ENCODE measurements around the gene BRME1.

DNA sequence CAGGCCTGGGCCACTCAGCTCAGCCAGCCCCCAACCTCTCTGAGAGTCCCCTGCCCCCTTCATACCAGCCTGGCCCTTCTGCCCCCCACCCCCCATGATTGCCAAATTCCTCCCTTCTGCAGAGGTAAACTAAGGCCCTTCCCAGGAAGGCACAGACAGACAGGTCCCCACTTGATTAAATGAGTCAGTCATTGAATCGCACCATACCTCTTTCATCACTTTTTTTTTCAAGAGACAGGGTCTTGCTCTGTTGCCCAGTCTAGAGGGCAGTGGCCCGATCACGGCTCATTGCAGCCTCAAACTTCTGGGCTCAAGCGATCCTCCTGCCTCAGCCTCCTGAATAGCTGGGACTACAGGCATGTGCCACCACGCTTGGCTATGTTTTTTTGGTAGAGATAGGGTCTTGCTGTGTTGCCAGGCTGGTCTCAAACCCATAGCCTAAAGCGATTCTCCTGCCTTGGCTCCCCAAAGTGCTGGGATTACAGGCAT, 26.3 kb upstream of the BRME1 start:
- TF ChIP-seq POLR2A (IDR thresholded peaks at IDR 0.05; ENCODE audit: low read depth, low read length) (no peak), TAF1 (IDR thresholded peaks at IDR 0.05; ENCODE audit: borderline replicate concordance, low read depth, low read length) (no peak), POLR2AphosphoS5 (IDR thresholded peaks at IDR 0.05; ENCODE audit: low read depth, low read length) (no peak)

Measured in GM12892 (cell line).